Fibroblast of peridontal ligament (primary cell): ENCODE results near the gene CENPQ.

ENCODE experiments used
- DNase-seq: peaks from one replicate; pipeline ENCODE4 v3.0.0-alpha.2; 2010; ENCODE audit errors: extremely low read depth

The CENPQ gene

GRCh38 chr6:49504666-49505065 is 41.5 kb downstream of the CENPQ start:
- DNase-seq: no peak

- DNase-seq: no peak
Observed at GRCh38 chr6:49506569-49507111, 43.5 kb downstream of the CENPQ start.

DNA sequence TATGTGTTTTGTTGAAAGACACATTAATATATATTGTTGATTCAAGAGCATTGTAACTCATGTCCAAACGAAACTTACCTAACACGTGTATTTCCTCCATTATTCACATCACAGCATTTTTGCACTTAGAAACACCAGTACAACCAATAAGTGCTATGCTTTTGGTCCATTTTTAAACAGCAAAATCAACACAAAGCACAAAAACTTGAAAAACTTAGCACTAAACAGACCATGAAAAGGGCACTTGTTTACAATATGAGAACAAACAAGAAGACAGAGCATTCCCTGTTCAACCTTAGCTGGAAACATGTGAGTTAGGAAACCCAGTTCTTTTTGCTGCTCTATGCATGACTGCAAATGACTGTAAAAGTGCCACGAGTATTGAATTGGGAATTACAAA is 46.2 kb downstream of the CENPQ start:
- no peak for DNase-seq

DNA sequence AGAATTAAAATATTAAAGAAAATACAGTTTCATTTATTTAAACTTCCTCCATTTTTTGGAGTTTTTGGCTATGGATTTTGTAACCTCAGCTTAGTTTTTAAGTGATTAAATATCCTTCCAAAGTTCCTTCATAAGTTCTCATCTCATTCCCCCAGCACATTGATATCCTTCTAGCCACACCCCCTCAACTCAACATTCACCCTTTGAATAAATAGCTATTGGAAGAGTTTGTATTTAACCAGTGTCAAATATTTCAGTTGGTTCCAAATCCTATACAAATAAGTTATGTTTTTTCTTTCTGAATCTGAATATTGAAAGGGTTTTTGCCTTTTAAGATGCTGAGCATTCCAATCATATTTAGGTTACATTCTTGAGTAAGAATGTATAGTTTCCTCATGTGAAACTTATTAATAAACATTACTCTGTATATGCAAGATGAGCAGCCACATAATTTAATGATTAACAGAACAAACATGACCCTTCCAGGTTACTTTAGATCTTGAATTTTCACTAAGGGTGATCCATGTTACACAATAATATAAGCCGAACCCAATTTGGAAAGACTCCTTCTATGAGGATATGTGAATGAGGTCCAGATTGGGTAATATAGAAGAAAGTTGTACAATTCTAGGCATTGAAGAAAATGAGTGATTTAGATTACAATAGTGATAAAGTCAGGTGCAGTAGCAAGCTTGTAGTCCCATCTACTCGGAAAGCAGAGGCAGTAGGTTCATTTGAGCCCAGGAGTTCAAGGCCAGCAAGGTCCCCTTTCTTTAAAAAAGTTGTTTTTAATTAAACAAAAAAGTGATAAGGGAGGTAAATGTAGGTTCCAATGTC is 50.2 kb downstream of the CENPQ start:
- DNase-seq: no peak

DNA sequence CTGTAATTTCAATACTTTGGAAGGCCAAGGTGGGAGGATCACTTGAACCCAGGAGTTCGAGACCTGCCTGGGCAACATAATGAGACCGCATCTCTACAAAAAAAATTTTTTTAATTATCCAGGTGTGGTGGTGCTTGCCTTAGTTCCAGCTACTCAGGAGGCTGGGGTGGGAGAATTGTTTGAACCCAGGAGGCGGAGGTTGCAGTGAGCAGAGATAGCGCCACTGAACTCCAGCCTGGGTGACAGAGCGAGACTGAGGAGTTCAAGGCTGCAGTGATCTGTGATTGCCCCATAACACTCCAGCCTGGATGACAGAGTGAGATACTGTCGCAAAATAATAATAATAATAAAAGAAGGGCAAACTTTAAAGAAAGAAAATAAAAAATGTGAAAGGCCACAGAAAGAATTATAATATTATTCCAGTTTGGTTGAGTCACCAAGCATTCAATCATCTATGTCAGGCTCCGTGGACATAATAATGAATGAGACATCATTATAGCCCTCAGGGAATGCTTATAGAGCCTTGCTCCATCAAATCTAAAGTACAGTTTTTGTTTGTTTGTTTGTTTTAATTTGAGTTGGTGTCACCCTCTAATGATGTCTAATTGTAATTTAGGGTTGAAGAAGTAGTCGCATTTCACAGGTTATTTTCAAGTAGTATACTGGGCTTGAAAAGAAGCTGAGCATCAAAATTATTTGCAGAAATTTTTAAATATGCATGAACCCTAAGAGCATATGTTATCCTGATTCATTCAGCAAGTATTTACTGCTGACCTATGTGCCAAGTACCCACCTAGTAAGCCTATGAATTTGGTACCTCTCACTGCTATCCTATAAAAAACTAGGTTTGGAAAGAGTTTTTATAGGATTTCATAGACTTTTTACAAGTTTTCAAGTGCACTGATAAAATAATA is 51.7 kb downstream of the CENPQ start:
- no peak for DNase-seq

DNA sequence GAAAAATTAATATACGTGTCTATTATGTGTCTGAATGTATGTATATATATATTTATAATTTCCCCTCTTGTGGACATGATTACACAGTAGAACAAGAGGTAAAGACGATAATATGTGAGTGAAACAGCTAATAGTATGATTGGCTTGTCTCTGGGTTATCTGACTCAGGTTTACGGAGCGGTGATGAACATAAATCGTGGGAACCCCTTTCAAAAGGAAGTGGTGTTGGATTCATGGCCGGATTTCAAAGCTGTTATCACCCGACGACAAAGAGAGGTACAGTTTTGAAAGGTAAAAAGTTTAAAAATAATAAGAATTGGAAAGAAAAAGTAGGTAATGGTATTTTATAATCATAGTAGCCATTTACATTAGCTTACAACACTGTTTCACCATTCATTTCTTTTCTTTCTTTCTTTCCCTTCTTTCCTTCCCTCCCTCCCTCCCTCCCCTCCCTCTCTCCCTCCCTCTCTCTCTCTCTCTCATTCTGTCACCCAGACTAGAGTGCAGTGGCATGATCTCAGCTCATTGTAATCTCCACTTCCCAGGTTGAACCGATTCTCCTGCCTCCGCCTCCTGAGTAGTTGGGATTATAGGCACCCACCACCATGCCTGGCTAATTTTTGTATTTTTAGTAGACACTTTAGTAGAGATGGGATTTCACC is 52.4 kb downstream of the CENPQ start:
- no peak for DNase-seq

DNA sequence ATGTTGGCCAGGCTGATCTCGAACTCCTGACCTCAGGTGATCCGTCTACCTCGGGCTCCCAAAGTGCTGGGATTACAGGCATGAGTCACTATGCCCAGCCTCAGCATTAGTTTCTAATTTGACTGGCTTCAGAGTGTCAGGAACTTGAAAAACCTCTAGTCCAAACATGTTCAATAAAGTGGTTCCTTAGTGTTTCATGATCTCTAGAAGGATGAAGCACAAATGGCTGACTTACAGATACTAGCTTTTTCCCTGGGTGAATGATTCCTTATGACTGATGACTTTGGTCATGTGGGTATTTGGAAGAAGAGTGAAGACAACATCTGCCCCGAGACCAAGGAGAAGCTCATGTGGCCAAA is 53.0 kb downstream of the CENPQ start:
- DNase-seq: no peak

GRCh38 chr6:49517919-49518318 is 54.7 kb downstream of the CENPQ start:
- DNase-seq: no peak

DNA sequence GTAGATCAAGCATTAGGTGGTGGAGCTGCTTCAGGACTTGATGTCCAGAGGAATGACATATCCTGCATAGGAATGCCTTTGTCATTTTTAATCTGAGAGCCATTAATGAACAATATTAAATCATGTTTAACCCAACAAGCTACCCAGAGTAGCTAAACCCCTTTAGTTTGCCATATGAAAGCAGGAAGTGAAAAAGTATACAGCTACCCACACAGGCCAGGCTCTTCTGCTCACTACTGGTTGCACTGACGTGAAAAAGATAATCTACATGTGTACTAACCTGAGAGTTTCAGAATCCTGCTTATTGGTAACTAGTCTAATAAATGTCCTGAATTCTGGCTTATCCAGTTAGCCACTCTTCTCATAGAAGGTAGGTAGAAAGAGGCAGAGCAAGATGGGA is 56.5 kb downstream of the CENPQ start:
- no peak for DNase-seq

GRCh38 chr6:49522710-49523593 is 59.8 kb downstream of the CENPQ start:
- DNase-seq: no peak

DNA sequence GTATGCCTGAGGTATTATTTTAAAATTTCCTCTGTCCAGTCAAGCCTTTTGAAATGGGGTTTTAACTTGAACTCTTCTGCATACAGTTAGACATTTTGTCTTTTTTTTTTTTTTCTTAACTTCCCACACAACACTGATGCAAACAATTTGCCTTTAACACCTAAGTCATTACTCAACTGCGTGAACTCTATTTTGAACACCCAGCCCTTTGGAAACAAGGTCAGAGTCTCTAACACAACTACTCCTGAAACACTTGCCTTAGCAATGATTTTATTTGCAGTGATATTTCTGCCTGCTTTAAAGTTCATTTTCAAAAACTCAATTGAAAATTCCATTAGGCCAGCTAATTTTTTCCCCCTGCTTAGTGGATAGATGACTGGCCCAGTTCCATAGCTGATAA is 60.7 kb downstream of the CENPQ start:
- no peak for DNase-seq

DNA sequence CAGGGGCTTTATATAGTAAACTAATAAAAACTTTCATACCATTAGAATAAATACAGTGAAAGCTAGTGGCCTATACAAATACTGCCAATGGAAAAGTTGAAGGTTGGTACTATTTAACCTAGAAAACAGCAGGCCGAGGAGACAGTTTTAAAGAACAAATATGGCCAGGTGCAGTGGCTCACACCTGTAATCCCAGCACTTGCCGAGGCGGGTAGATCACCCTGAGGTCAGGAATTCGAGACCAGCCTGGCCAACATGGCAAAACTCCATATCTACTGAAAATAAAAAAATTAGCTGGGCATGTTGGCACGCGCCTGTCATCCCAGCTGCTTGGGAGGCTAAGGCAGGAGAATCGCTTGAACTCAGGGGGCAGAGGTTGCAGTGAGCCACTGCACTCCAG is 61.4 kb downstream of the CENPQ start:
- no peak for DNase-seq

DNA sequence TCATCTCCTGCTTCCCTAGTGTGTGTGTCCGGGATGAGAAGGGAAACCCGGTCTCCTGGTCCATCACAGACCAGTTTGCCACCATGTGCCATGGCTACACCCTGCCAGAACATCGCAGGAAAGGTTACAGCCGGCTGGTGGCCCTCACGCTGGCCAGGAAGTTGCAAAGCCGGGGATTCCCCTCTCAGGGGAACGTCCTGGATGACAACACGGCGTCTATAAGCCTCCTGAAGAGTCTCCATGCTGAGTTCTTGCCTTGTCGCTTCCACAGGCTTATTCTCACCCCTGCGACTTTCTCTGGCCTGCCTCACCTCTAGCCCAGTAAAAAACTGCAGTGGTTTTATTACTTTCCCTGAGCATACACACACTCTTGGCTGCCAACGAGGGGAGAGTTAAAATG is 63.4 kb downstream of the CENPQ start:
- no peak for DNase-seq

GRCh38 chr6:49527320-49527719 is 64.2 kb downstream of the CENPQ start:
- DNase-seq: no peak

DNA sequence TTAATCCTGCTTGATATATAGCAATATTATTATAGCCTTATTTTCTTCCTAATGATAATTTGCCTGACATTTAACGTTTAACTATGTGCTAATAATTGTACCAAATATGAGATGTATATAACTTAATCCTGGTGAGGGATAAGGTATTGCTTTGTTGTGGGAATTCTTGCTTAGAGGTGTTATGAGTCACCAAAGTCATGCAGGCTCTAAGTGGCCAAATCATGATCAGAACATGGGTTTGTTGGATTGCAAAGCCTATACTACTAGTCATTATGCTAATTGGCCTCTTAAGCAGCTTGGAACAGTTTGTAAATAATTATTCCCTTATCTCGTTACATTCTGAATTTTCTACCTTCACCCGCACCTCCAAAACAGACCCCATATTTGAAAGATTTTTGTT is 65.4 kb downstream of the CENPQ start:
- DNase-seq: no peak

GRCh38 chr6:49530141-49530776 is 67.1 kb downstream of the CENPQ start:
- no peak for DNase-seq

- peak; percentile 65 for DNase-seq
Observed at GRCh38 chr6:49531774-49532569, 68.8 kb downstream of the CENPQ start.

- no peak for DNase-seq
Observed at GRCh38 chr6:49535795-49536194, 72.6 kb downstream of the CENPQ start.

DNA sequence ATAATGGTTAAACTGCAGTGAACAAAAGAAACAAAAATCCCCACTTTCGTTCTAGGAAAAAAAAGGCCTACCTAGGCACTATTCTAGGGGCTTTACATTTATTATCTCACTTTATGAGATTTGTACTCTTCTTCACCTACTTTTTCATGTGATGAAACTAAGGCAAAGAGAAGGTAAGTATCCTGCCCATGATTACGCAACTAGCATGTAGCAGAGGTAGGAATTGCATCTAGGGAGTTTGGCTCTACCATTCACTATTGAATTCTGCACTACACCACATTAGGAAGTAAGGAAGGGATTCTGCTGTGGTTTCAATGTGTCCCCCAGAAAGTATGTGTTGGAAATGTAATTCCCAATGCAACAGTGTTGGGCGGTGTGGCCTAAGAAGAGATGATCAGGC is 75.9 kb downstream of the CENPQ start:
- no peak for DNase-seq

DNA sequence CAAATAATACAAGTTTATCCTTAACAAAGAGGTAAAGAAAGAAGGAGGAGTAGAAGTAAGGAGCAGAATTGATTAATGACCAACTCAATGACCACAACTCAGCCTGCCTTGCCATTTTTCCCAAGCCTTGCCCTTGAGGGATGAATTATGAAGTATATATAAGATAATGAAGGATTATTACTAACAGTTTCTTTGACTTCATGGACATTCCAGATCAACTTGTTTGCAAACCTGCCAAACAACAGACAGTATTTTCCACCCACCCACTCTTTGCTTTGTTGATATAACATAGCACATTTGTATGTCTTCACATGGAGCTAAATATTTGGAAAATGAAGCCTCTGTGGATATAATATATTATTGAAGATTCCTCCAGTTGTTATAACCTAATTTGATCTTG is 77.4 kb downstream of the CENPQ start:
- DNase-seq: no peak
